H1 (cell line): ENCODE data around the gene PARD3.

Experiments used
- CTCF ChIP-seq, 3 experiments: IDR thresholded peaks; 1 replicate in 2 of 3; 2 replicates in 1 of 3; pipeline versions ENCODE4 v1.5.1 to v1.6.1; 2011; ENCODE audit warnings: low read length in 3 of 3, mild to moderate bottlenecking in 3 of 3, inconsistent platforms in 2 of 3, low read depth in 1 of 3, moderate library complexity in 1 of 3; ENCODE audit not compliant: insufficient read depth in 1 of 3; ENCODE audit errors: control extremely low read depth in 1 of 3
- EP300 ChIP-seq, 2 experiments: IDR thresholded peaks; 1 replicate in 1 of 2; 2 replicates in 1 of 2; pipeline ENCODE4 v1.6.1; 2011 to 2012; ENCODE audit warnings: low read depth in 2 of 2, low read length in 2 of 2, mild to moderate bottlenecking in 2 of 2, borderline replicate concordance in 1 of 2, inconsistent platforms in 1 of 2, moderate library complexity in 1 of 2
- GABPA ChIP-seq: IDR thresholded peaks from 2 replicates; pipeline ENCODE4 v1.6.1; 2011; ENCODE audit warnings: mild to moderate bottlenecking, low read length, moderate library complexity, borderline replicate concordance; ENCODE audit not compliant: insufficient read depth
- JUND ChIP-seq: IDR thresholded peaks from 2 replicates; pipeline ENCODE4 v1.6.1; 2011; ENCODE audit warnings: mild to moderate bottlenecking, improper control_type of control experiment, low read length
- MAFK ChIP-seq: IDR thresholded peaks from 2 replicates; pipeline ENCODE4 v1.6.1; 2012; ENCODE audit warnings: low read depth, mild to moderate bottlenecking, improper control_type of control experiment, low read length
- POLR2A ChIP-seq, 2 experiments: IDR thresholded peaks; 1 replicate in 1 of 2; 2 replicates in 1 of 2; pipeline ENCODE4 v1.6.1; 2011; ENCODE audit warnings: low read depth in 2 of 2, low read length in 2 of 2, mild to moderate bottlenecking in 2 of 2; ENCODE audit errors: control extremely low read depth in 1 of 2
- TAF1 ChIP-seq: IDR thresholded peaks from 2 replicates; pipeline ENCODE4 v1.6.1; 2011; ENCODE audit warnings: mild to moderate bottlenecking, low read depth, low read length
- USF2 ChIP-seq: IDR thresholded peaks from 2 replicates; pipeline ENCODE4 v1.6.1; 2011; ENCODE audit warnings: low read length, improper control_type of control experiment

GRCh38 chr10:34670081-34670480 is 145.0 kb downstream of the PARD3 start:
- TF ChIP-seq POLR2A (IDR thresholded peaks at IDR 0.05; ENCODE audit: control extremely low read depth in 1 of 2, low read depth in 2 of 2, low read length in 2 of 2) (no peak), CTCF (IDR thresholded peaks at IDR 0.05; ENCODE audit: control extremely low read depth in 1 of 3, insufficient read depth in 1 of 3, low read depth in 1 of 3, low read length in 3 of 3) (no peak), GABPA (no peak), MAFK (no peak), TAF1 (no peak), JUND (no peak), USF2 (no peak), EP300 (IDR thresholded peaks at IDR 0.05; ENCODE audit: borderline replicate concordance in 1 of 2, low read depth in 2 of 2, low read length in 2 of 2) (no peak)
